Small intestine (tissue), 7 donors: ENCODE results near the gene PPP1R3G. TPM values are rescaled to one million over a fixed set of nuclear protein-coding genes. Genes with fewer than 3 reads are reported as not detected.

Experiments used
- DNase-seq, 2 donors: peaks; one replicate each; pipeline versions ENCODE4 v3.0.0 to v3.0.0-alpha.2; 2013
- FAIRE-seq: peaks from 2 replicates; lab custom pipeline; 2012; peaks lifted over from hg19 to GRCh38; lab: Jason Lieb, UNC
- H3K27ac ChIP-seq, 3 donors: one replicate each; pipeline ENCODE4 v1.5.1; 2013; ENCODE audit warnings: low read length in 2 of 3, mild to moderate bottlenecking in 2 of 3, control low read depth in 1 of 3, inconsistent platforms in 1 of 3, low read depth in 1 of 3, moderate library complexity in 1 of 3
- H3K27me3 ChIP-seq, 3 donors: one replicate each; pipeline ENCODE4 v1.6.1; 2013; ENCODE audit warnings: low read length in 3 of 3, inconsistent platforms in 1 of 3; ENCODE audit not compliant: control insufficient read depth in 3 of 3, insufficient read depth in 3 of 3
- H3K36me3 ChIP-seq, 3 donors: one replicate each; pipeline ENCODE4 v1.6.1; 2013; ENCODE audit warnings: low read length in 3 of 3, inconsistent platforms in 1 of 3, low read depth in 1 of 3, mild to moderate bottlenecking in 1 of 3, moderate library complexity in 1 of 3; ENCODE audit not compliant: control insufficient read depth in 3 of 3, insufficient read depth in 2 of 3
- H3K4me1 ChIP-seq, 3 donors: one replicate each; pipeline ENCODE4 v1.6.1; 2013; ENCODE audit warnings: low read length in 2 of 3, inconsistent platforms in 1 of 3, low read depth in 1 of 3, mild to moderate bottlenecking in 1 of 3, moderate library complexity in 1 of 3; ENCODE audit not compliant: control insufficient read depth in 3 of 3, insufficient read depth in 2 of 3
- H3K4me3 ChIP-seq, 3 donors: one replicate each; pipeline ENCODE4 v1.5.1; 2013; ENCODE audit warnings: low read length in 3 of 3, control low read depth in 1 of 3, inconsistent platforms in 1 of 3, low read depth in 1 of 3, mild to moderate bottlenecking in 1 of 3, moderate library complexity in 1 of 3
- H3K9me3 ChIP-seq, 2 donors: one replicate each; pipeline ENCODE4 v1.6.1; 2013; ENCODE audit warnings: low read depth in 1 of 2, low read length in 1 of 2; ENCODE audit not compliant: control insufficient read depth in 2 of 2, insufficient read depth in 1 of 2
- WGBS, 3 donors: extraction: QIAGEN DNeasy Blood & Tissue Kit; methylation state at CpG; one replicate each; pipeline ENCODE4 v1.1.7; 2013; 5-methylcytosine and 5-hydroxymethylcytosine counted together
- polyA plus RNA-seq, 4 donors: library from polyadenylated mRNA; stranded (reverse) in 3 of 4; unstranded in 1 of 4; fragments of 200-250 nt in 3 of 4; fragments of 120-200 nt in 1 of 4; gene quantifications; one replicate each; pipeline versions ENCODE4 v1.2.1 to v1.2.3, GENCODE V29; 2013
- donor health status: healthy with polysubstance abuse.
- donor health status: control.
- donor health status: control.
- donor health status: Bipolar disorder and iron deficiency.
- donor health status: healthy.

Gene PPP1R3G
- polyA plus RNA-seq, 4 donors = 0.28 to 4.1 TPM; not detected in 2

DNA sequence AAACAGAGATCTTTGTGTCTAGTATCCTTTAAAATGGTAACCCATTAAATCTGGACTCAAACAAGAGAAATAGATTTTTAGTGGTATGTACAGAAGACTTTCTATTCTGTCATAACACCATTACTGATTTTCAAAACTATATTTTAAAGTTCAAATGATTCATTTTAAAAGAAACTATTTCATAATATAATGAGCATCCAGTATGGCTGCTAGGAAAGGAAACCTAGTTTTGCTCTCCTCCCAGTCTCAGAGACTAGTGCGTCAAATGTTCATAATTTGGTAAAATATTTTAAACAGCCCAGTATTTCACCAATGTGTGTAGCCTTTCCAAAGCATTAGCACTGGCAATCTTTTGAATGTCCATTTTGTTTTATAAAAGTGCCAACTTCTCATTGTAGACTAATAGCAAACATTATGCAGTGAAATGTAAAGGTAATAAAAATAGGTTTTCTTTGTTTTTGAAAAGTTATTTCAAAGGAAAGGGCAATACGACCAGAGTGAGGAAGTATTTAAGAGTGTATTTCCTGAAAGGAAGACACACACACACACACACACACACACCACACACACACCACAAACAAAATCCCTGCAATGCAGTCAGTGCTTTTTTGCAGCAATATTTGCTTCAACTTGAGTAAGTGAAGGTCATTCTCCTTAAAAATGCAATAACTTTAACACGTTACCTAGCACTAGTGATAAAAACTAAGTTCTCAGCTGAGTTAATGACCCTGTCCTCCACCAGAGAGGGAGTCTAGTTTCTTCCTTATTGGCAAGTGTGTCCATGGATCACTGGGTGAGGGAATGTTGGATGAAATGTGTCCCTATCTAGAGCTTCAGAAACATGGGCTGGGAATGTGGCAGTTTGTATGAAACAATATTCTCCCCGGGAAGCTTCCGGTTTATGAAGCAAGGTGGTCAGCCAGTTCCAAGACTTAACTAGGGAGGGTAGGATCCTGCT, 4.6 kb downstream of the PPP1R3G start:
- H3K36me3 ChIP-seq = peaks cover 0 to 6% (median 0%) of the 10 kb centered on the region in 3 donors
- no peak overlapping the region for H3K27ac ChIP-seq
- 61 to 68% (median 63%) methylated on average over 5 of the region's 5 CpGs for WGBS, 3 donors
- H3K4me1 ChIP-seq = peaks cover 0 to 12% (median 0%) of the 10 kb centered on the region in 3 donors
- H3K9me3 ChIP-seq = peaks cover 0 to 4% of the 10 kb centered on the region in 2 donors
- no peak overlapping the region for H3K4me3 ChIP-seq
- FAIRE-seq = no peak
- peak in 1 of 2 donors; percentile 59 for DNase-seq
- peaks cover 0 to 21% (median 20%) of the 10 kb centered on the region in 3 donors for H3K27me3 ChIP-seq

- WGBS, 3 donors = 77 to 80% (median 79%) methylated on average over 7 of the region's 7 CpGs
- H3K9me3 ChIP-seq = peaks cover 0 to 4% of the 10 kb centered on the region in 2 donors
- FAIRE-seq (no peak), DNase-seq (no peak)
- H3K27ac ChIP-seq = no peak overlapping the region
- H3K36me3 ChIP-seq = peaks cover 0 to 6% (median 0%) of the 10 kb centered on the region in 3 donors
- H3K4me1 ChIP-seq = peaks cover 0 to 12% (median 0%) of the 10 kb centered on the region in 3 donors
- H3K27me3 ChIP-seq = peaks cover 0 to 18% (median 13%) of the 10 kb centered on the region in 3 donors
- no peak overlapping the region for H3K4me3 ChIP-seq
Measured at GRCh38 chr6:5090603-5091002, 5.5 kb downstream of the PPP1R3G start.

DNA sequence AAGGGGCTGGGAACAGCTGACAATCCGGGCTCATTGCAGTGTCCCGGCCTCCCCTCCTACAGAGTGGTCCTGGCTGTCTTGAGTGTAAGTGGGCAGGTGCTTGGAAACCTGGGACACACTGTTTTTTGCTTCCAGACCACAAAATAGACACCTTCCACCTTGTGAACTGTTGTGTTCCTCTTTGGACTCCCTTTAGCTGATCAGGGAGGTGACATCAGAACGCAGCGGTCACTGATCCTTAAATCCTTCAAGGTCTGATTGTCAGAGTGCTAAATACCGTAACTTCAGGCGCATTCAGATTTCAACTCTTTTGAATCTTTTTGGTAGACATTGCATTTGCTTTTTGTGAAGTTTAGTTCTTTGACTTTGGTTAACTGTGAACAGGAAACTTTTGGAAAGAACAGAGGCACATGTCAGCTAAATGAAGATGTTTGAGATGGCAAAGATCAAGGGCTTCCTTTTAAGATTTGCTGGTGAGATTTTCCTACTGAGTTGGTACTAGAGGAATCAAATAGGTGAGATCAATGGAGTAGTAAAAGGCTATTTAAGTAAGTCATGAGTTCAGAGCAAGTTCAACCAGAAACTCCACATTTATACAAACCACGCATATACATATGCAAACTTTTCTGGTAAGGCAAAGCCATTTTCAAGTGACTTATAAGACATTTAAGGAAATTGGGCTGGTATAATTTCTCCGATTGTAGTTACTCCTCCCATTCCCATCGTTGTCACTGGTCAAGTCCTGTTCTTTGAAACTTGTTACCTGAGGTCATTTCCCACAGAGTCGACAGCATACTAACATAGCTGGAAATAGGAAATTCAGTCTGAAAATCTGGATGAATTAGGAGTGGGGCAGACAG, 6.3 kb downstream of the PPP1R3G start:
- FAIRE-seq (no peak), DNase-seq (no peak)
- no peak overlapping the region for H3K4me3 ChIP-seq
- H3K27ac ChIP-seq = no peak overlapping the region
- H3K27me3 ChIP-seq = peaks cover 0 to 13% (median 5%) of the 10 kb centered on the region in 3 donors
- peaks cover 0 to 7% (median 0%) of the 10 kb centered on the region in 3 donors for H3K4me1 ChIP-seq
- H3K36me3 ChIP-seq = peaks cover 0 to 6% (median 0%) of the 10 kb centered on the region in 3 donors
- peaks cover 0 to 4% of the 10 kb centered on the region in 2 donors for H3K9me3 ChIP-seq
- WGBS, 3 donors = 79 to 83% (median 80%) methylated on average over 10 of the region's 10 CpGs

GRCh38 chr6:5093231-5094015, 8.3 kb downstream of the PPP1R3G start:
- FAIRE-seq (no peak), DNase-seq (no peak)
- Histone ChIP-seq H3K36me3 (no peaks in the 10 kb centered on the region), H3K4me1 (peaks cover 0 to 4% (median 0%) of the 10 kb centered on the region in 3 donors), H3K27ac (no peak overlapping the region), H3K4me3 (no peak overlapping the region), H3K9me3 (no peaks in the 10 kb centered on the region), H3K27me3 (no peaks in the 10 kb centered on the region)
- WGBS, 3 donors = 79 to 85% (median 83%) methylated on average over 7 of the region's 7 CpGs

DNA sequence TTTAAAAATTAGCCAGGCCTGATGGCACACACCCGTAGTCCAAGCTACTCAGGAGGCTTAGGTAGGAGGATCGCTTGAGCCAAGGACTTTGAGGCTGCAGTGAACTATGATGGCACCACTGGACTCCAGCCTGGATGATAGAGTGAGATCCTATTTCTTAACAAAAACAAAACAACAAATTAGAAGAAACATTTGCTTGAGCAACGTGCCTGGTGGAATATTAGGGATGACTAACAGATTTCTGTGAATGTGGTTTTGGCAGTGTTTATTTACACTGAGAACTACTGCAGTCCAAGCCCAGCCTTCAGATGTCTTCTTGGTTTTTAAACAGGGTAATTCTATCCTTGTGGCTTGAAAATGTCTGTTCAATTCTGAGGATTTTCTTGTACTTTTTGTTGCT, 9.2 kb downstream of the PPP1R3G start:
- H3K4me1 ChIP-seq = peaks cover 0 to 4% (median 0%) of the 10 kb centered on the region in 3 donors
- H3K27me3 ChIP-seq = no peaks in the 10 kb centered on the region
- H3K4me3 ChIP-seq = no peak overlapping the region
- FAIRE-seq = no peak
- DNase-seq = no peak
- WGBS, 3 donors = 62 to 72% (median 69%) methylated on average over 3 of the region's 3 CpGs
- H3K27ac ChIP-seq = no peak overlapping the region
- no peaks in the 10 kb centered on the region for H3K9me3 ChIP-seq
- no peaks in the 10 kb centered on the region for H3K36me3 ChIP-seq

- FAIRE-seq = no peak
- Histone ChIP-seq H3K36me3 (no peaks in the 10 kb centered on the region), H3K9me3 (no peaks in the 10 kb centered on the region), H3K4me3 (no peak overlapping the region), H3K4me1 (peaks cover 0 to 1% (median 0%) of the 10 kb centered on the region in 3 donors), H3K27me3 (no peaks in the 10 kb centered on the region), H3K27ac (no peak overlapping the region)
- 68 to 70% (median 69%) methylated on average over 3 of the region's 3 CpGs for WGBS, 3 donors
- DNase-seq = no peak
Measured at GRCh38 chr6:5095236-5095635, 10.1 kb downstream of the PPP1R3G start.

- H3K36me3 ChIP-seq = no peaks in the 10 kb centered on the region
- no peaks in the 10 kb centered on the region for H3K9me3 ChIP-seq
- no peaks in the 10 kb centered on the region for H3K27me3 ChIP-seq
- FAIRE-seq (no peak), DNase-seq (no peak)
- no peak overlapping the region for H3K27ac ChIP-seq
- no peaks in the 10 kb centered on the region for H3K4me1 ChIP-seq
- H3K4me3 ChIP-seq = no peak overlapping the region
- 63 to 83% (median 70%) methylated on average over 2 of the region's 2 CpGs for WGBS, 3 donors
Measured at GRCh38 chr6:5096482-5096881, 11.3 kb downstream of the PPP1R3G start.
